ENCODE results near the gene POTEB2.
"Not testable (repeated sequence)": the region's sequence is repeated elsewhere in the genome, so short reads cannot be mapped to it uniquely, and the experiment has no call there.

The POTEB2 gene

GRCh38 chr15:20866214-20866613 lies at the start of gene POTEB2:
TSS of gene POTEB2 (minus strand) at chr15:20866314. CDS start at chr15:20866281, 33 bp downstream.
- not testable (repeated sequence) for DNase-seq

DNA sequence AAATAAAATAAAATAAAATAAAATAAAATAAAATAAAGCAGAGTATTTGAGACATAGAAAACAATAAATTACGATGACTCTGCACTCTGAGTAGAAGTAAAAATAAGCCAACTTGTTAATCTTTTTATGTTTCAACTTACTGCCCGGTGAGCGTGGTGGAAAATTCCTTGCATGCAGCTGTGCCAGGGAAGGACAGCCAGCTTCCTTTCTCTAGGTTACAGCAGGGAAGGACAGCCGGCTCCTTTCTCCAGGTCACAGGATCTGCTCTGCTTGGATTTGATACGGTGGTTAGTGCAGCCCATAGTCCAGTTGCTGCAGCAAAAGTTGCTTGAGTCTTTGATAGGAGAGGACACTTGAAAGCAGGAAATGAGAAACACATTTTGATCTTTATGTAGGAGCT lies 13.8 kb upstream of the POTEB2 start:
- not testable (repeated sequence) for DNase-seq

DNA sequence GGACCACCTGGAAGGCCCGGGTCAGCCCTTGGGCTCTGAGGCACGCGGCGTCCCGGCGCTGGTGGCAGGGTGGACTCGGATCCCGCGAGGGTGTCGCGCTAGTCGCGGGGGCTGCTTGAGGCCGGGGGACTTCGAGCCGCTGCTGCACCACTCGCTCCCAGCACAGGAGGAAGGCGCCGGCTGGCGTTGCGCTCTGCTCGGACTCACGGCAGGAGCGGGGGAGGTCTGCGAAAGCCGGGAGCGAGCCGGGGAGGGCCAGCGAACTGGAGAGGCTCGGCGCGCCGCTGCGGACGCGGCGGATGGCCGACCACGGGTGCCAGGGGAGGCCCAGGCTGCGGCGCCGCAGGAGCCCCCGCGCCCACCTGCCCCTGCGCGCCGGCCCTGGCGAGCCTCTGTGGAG lies 12.3 kb upstream of the POTEB2 start:
- DNase-seq, result not testable (repeated sequence)

DNA sequence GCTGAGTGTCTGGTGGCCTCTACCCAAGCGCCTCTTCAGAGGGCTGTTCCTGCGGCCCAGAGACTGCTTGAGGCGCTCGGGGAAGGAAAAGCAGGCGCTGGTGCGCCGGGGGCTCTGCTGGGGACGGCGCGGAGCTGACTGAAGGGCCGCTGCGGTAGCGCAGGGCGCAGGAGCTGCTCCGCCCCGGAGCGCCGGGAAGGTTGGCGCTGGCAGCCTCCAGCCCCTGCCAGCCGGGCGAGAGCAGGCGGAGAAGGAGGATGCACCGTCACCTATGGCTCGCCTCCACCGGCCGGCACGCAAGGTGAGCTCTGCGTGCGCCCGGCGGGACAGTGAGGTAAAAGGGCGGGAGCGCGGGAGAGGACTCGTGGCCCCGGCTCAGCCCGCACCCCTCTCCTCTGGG lies 11.7 kb upstream of the POTEB2 start:
- not testable (repeated sequence) for DNase-seq

Data from activated T-cell treated with anti-CD3 and anti-CD28 coated beads, Interleukin-2, amount 50 U/mL, for 1 hour (primary cell).